K562 (cell line): ENCODE measurements around the gene FXYD4. TPM values are rescaled to one million over a fixed set of nuclear protein-coding genes. Genes with fewer than 3 reads are reported as not detected.

Experiments used
- ARHGAP35 ChIP-seq: fragments of 450-650 bp; IDR thresholded peaks from 2 replicates; pipeline ENCODE4 v1.6.1; 2018; ENCODE audit not compliant: partially characterized antibody
- CBX5 ChIP-seq: IDR thresholded peaks from 2 replicates; pipeline ENCODE4 v1.6.1; 2014; ENCODE audit warnings: low read depth, borderline replicate concordance
- CREBBP ChIP-seq: IDR thresholded peaks from one replicate; pipeline ENCODE4 v1.6.1; 2012; ENCODE audit warnings: low read depth, mild to moderate bottlenecking, control low read depth, inconsistent platforms, low read length
- GATA2 ChIP-seq: sonication (generic); formaldehyde crosslinking; IDR thresholded peaks from 2 replicates; pipeline ENCODE4 v1.4.0; 2020; ENCODE audit warnings: mild to moderate bottlenecking, missing genetic modification reagents
- GATAD2A ChIP-seq: fragments of 450-650 bp; IDR thresholded peaks from 2 replicates; pipeline ENCODE4 v1.6.1; 2017
- HDAC8 ChIP-seq: fragments of 450-650 bp; IDR thresholded peaks from 2 replicates; pipeline ENCODE4 v1.6.1; 2016; ENCODE audit warnings: mild to moderate bottlenecking, missing genetic modification characterization, moderate library complexity, missing compliant biosample characterization
- KAT8 ChIP-seq: fragments of 450-650 bp; IDR thresholded peaks from 2 replicates; pipeline ENCODE4 v1.6.1; 2016; ENCODE audit warnings: low read depth, mild to moderate bottlenecking
- MAZ ChIP-seq, 2 experiments: fragments of 450-650 bp in 1 of 2; sonication (generic) in 1 of 2; formaldehyde crosslinking; IDR thresholded peaks in 1 of 2; conservative IDR thresholded peaks in 1 of 2; 2 replicates each; pipeline versions ENCODE4 v1.4.0 to v1.5.0; 2020; ENCODE audit warnings: mild to moderate bottlenecking in 1 of 2, missing genetic modification reagents in 1 of 2
- NFE2L1 ChIP-seq: fragments of 450-650 bp; IDR thresholded peaks from 2 replicates; pipeline ENCODE4 v1.6.1; 2016; ENCODE audit warnings: missing genetic modification characterization, low read depth, mild to moderate bottlenecking, missing compliant biosample characterization, moderate library complexity, borderline replicate concordance
- PHF8 ChIP-seq: fragments of 200-600 bp; sonication (generic); IDR thresholded peaks from 2 replicates; pipeline ENCODE4 v1.6.1; 2012; ENCODE audit warnings: mixed run types, mild to moderate bottlenecking, inconsistent platforms, low read length, moderate library complexity, borderline replicate concordance
- PML ChIP-seq: IDR thresholded peaks from 2 replicates; pipeline ENCODE4 v1.6.1; 2012; ENCODE audit warnings: low read length, inconsistent platforms
- RB1 ChIP-seq: fragments of 450-650 bp; IDR thresholded peaks from 2 replicates; pipeline ENCODE4 v1.6.1; 2017; ENCODE audit warnings: low read depth, mild to moderate bottlenecking
- RFX5 ChIP-seq: IDR thresholded peaks from 2 replicates; pipeline ENCODE4 v1.6.1; 2011; ENCODE audit warnings: low read depth, mild to moderate bottlenecking, improper control_type of control experiment, low read length
- SAP30 ChIP-seq: fragments of 200-600 bp; sonication (generic); IDR thresholded peaks from 2 replicates; pipeline ENCODE4 v1.6.1; 2012; ENCODE audit warnings: borderline replicate concordance, low read depth, mild to moderate bottlenecking, moderate library complexity, low read length, control low read depth, inconsistent platforms; ENCODE audit not compliant: insufficient read depth, poor library complexity, severe bottlenecking
- SOX6 ChIP-seq: fragments of 450-650 bp; IDR thresholded peaks from 2 replicates; pipeline ENCODE4 v1.6.1; 2014; ENCODE audit warnings: mild to moderate bottlenecking
- ZNF253 ChIP-seq: fragments of 250-450 bp; sonication (Bioruptor Pico); conservative IDR thresholded peaks from 2 replicates; pipeline ENCODE4 v1.6.1; 2021; ENCODE audit warnings: mild to moderate bottlenecking
- ZNF347 ChIP-seq: fragments of 450-650 bp; formaldehyde crosslinking; IDR thresholded peaks from 2 replicates; pipeline ENCODE4 v1.4.0; 2020; ENCODE audit warnings: low read depth, mild to moderate bottlenecking, moderate library complexity
- polyA plus RNA-seq, 8 experiments: library from polyadenylated mRNA; depleted of rRNA in 4 of 8; stranded (reverse) in 5 of 8; unstranded in 3 of 8; fragments of >200 nt; fragmentation: Nextera tagmentation in 2 of 8; fragmentation: Illumina TruSeq in 1 of 8; extraction: Ambion mirVana in 2 of 8; extraction: Trizol in 1 of 8; gene quantifications; 2 replicates each; pipeline versions ENCODE4 v1.2.1 to v1.2.3, GENCODE V29; 2011 to 2014; ENCODE audit warnings: inconsistent platforms in 1 of 8, missing spikeins in 1 of 8
- total RNA-seq, 7 experiments: library from RNA; depleted of rRNA in 6 of 7; stranded (reverse); fragments of >200 nt in 6 of 7; fragmentation: Illumina TruSeq in 2 of 7; extraction: Trizol in 2 of 7; gene quantifications; 2 replicates each; pipeline versions ENCODE4 v1.2.1 to v1.2.3, GENCODE V29; 2011 to 2021; ENCODE audit warnings: low replicate concordance in 1 of 7
- TF ChIP-seq, protein P1 (sequence below): fragments of 450-650 bp; IDR thresholded peaks from 2 replicates; pipeline ENCODE4 v1.6.1; 2016; ENCODE audit warnings: borderline replicate concordance
- TF ChIP-seq, protein P2 (sequence below): fragments of 250-450 bp; sonication (Bioruptor Pico); IDR thresholded peaks from 2 replicates; pipeline ENCODE4 v1.8.0; 2022; ENCODE audit warnings: moderate library complexity, mild to moderate bottlenecking, inconsistent platforms
- TF ChIP-seq, protein P3 (sequence below): fragments of 250-450 bp; sonication (Bioruptor Pico); IDR thresholded peaks from 2 replicates; pipeline ENCODE4 v1.5.0; 2021
- TF ChIP-seq, protein P4 (sequence below), 2 experiments: fragments of 200-800 bp in 1 of 2; sonication (Bioruptor generic) in 1 of 2; sonication (generic) in 1 of 2; formaldehyde crosslinking in 1 of 2; IDR thresholded peaks in 1 of 2; conservative IDR thresholded peaks in 1 of 2; 2 replicates each; pipeline versions ENCODE4 v1.5.0 to v1.6.1; 2016 to 2020; ENCODE audit warnings: missing compliant biosample characterization in 1 of 2, missing genetic modification characterization in 1 of 2, missing genetic modification reagents in 1 of 2

Gene FXYD4
- total and polyA plus RNA-seq, 9 of the 15 experiments (the other 6 are each of a cell fraction or from before 2014, with no cell fraction given) = not detected

DNA sequence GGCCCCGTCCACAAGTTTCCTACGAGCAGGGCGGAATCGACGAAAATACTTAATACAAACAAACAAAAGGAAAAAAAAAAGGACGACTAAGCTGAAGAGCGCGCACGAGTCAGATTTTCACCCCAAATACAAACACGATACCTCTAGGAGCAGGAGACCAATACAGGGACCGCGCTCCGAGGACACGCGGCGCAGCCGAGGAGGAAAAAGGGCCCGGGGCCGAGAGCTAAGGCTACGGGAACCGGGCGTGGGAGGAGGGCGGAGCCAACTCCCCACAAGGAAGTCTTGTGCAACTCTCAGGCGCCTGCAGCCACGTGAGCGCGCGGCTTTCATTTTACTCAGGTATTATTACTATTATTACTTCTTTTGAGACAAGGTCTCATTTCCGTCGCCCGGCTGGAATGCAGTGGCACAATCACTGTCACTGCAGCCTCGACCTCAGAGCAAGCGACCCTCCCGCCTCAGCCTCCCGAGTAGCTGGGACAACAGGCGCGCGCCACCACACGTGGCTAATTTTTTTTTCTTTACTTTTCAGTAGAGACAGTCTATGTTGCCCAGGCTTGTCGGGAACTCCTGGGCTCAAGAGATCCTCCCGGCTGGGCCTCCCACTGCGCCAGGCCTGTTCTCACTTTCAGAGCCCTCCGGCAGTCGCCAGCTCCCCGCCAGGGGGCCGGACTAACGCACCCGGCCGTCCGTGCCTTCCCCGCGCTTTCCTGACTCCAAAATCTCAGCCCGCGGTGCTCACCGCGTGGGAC is 36.3 kb downstream of the FXYD4 start (continued):
- no peak for TF ChIP-seq GATA2 (CRISPR knock-in tag)
- no peak for TF ChIP-seq ZNF347 (CRISPR knock-in tag)
- TF ChIP-seq, protein P1, sequence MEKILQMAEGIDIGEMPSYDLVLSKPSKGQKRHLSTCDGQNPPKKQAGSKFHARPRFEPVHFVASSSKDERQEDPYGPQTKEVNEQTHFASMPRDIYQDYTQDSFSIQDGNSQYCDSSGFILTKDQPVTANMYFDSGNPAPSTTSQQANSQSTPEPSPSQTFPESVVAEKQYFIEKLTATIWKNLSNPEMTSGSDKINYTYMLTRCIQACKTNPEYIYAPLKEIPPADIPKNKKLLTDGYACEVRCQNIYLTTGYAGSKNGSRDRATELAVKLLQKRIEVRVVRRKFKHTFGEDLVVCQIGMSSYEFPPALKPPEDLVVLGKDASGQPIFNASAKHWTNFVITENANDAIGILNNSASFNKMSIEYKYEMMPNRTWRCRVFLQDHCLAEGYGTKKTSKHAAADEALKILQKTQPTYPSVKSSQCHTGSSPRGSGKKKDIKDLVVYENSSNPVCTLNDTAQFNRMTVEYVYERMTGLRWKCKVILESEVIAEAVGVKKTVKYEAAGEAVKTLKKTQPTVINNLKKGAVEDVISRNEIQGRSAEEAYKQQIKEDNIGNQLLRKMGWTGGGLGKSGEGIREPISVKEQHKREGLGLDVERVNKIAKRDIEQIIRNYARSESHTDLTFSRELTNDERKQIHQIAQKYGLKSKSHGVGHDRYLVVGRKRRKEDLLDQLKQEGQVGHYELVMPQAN = peak; percentile 90; the same call in 1 of the 2 replicates
- TF ChIP-seq RB1 = peak; percentile 65; the same call in 1 of the 2 replicates
- TF ChIP-seq RFX5 = 0 out of 2 replicates have a peak, but pooled peaks have one; percentile 44
- TF ChIP-seq CBX5 = peak; percentile 62; the same call in 1 of the 2 replicates
- TF ChIP-seq, protein P2, sequence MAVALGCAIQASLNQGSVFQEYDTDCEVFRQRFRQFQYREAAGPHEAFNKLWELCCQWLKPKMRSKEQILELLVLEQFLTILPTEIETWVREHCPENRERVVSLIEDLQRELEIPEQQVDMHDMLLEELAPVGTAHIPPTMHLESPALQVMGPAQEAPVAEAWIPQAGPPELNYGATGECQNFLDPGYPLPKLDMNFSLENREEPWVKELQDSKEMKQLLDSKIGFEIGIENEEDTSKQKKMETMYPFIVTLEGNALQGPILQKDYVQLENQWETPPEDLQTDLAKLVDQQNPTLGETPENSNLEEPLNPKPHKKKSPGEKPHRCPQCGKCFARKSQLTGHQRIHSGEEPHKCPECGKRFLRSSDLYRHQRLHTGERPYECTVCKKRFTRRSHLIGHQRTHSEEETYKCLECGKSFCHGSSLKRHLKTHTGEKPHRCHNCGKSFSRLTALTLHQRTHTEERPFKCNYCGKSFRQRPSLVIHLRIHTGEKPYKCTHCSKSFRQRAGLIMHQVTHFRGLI = no peak
- TF ChIP-seq GATAD2A = 0 out of 2 replicates have a peak, but pooled peaks have one; percentile 2
- TF ChIP-seq, protein P3, sequence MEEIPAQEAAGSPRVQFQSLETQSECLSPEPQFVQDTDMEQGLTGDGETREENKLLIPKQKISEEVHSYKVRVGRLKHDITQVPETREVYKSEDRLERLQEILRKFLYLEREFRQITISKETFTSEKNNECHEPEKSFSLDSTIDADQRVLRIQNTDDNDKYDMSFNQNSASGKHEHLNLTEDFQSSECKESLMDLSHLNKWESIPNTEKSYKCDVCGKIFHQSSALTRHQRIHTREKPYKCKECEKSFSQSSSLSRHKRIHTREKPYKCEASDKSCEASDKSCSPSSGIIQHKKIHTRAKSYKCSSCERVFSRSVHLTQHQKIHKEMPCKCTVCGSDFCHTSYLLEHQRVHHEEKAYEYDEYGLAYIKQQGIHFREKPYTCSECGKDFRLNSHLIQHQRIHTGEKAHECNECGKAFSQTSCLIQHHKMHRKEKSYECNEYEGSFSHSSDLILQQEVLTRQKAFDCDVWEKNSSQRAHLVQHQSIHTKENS (CRISPR knock-in tag) = no peak
- TF ChIP-seq SOX6 = peak; percentile 66; the same call in 1 of the 2 replicates
- no peak for TF ChIP-seq KAT8
- peak; percentile 75 for TF ChIP-seq PHF8
- no peak for TF ChIP-seq ARHGAP35
- no peak for TF ChIP-seq NFE2L1 (tag)
- no peak for TF ChIP-seq CREBBP
- TF ChIP-seq HDAC8 (tag) = peak; percentile 47; the same call in 1 of the 2 replicates
- TF ChIP-seq, protein P4, sequence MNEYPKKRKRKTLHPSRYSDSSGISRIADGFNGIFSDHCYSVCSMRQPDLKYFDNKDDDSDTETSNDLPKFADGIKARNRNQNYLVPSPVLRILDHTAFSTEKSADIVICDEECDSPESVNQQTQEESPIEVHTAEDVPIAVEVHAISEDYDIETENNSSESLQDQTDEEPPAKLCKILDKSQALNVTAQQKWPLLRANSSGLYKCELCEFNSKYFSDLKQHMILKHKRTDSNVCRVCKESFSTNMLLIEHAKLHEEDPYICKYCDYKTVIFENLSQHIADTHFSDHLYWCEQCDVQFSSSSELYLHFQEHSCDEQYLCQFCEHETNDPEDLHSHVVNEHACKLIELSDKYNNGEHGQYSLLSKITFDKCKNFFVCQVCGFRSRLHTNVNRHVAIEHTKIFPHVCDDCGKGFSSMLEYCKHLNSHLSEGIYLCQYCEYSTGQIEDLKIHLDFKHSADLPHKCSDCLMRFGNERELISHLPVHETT (CRISPR knock-in tag; conservative IDR thresholded peaks at IDR 0.05 in 1 of 2, IDR thresholded peaks at IDR 0.05 in 1 of 2) = peak in 1 of 2 experiments; percentile 82; a peak in 1 of 4 replicates
- peak; percentile 27 to 48; a peak in 1 of 4 replicates for TF ChIP-seq MAZ (CRISPR knock-in tag; conservative IDR thresholded peaks at IDR 0.05 in 1 of 2, IDR thresholded peaks at IDR 0.05 in 1 of 2)
- peak; percentile 82 for TF ChIP-seq PML
- TF ChIP-seq ZNF253 (CRISPR knock-in tag) = no peak
- TF ChIP-seq SAP30 = peak; percentile 77
